Stimulated activated CD8-positive, alpha-beta memory T cell treated with anti-CD3 and anti-CD28 coated beads, Interleukin-7, amount 100 ng/mL, for 4 hours (primary cell): Measurements from ENCODE around the gene VDR.

Experiments used
- DNase-seq, 2 donors: peaks; one replicate each; pipeline ENCODE4 v3.0.0-alpha.2; 2020; ENCODE audit warnings: low read depth in 2 of 2

The VDR gene

DNA sequence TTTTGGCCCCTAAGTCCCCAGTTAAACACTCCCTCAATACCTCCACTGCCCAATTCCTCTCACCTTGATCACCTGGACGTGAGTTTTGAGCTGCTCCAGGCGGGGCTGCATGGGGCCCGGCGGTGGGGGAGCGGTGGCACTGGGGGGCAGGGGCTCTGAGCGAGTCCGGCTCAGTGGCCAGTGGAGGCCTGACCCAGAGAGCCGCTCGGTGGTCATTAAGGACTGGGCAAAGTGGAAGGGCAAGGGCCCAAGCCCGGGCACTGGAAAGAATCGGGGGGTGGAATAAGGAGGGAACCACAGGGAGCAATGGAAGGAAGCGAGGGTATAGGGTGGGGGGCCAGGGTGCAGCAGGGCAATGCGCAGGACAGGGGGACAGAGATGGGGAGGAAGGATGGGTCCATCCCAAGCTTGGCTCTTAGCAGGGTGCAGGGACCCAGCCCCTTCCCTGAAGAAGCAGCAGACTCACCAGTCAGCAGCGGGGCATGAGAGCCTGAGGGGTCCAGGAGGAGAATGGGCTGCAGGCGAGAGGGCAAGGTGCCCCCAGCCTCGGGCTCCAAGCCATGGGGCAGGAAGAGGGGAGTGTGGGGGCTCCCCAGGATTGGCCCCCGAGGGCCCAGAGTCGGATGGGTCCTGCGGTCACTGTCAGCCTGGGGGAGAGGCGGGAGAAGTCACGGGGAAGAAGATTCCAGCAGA is 109.5 kb downstream of the VDR start:
- no peak for DNase-seq

DNA sequence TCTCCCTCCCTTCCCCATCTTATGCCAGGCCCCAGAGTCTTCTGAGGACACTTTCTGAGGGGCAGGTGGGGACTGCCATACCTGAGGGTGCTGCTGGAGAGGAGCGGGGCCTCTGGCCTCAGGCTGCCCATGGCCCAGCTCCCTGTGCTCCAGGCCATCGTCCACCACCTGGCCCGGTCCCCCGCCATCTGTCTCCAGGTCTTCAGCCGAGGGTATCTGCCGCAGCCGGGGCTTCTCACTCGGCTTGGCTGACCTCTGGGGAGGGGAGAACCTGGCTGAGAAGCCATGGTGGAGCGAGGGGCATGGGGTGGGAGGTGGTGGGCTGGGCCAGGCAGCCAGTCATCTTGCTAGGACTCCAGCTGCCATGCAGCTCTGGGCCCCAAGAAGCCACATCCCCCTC is 110.1 kb downstream of the VDR start:
- no peak for DNase-seq

DNA sequence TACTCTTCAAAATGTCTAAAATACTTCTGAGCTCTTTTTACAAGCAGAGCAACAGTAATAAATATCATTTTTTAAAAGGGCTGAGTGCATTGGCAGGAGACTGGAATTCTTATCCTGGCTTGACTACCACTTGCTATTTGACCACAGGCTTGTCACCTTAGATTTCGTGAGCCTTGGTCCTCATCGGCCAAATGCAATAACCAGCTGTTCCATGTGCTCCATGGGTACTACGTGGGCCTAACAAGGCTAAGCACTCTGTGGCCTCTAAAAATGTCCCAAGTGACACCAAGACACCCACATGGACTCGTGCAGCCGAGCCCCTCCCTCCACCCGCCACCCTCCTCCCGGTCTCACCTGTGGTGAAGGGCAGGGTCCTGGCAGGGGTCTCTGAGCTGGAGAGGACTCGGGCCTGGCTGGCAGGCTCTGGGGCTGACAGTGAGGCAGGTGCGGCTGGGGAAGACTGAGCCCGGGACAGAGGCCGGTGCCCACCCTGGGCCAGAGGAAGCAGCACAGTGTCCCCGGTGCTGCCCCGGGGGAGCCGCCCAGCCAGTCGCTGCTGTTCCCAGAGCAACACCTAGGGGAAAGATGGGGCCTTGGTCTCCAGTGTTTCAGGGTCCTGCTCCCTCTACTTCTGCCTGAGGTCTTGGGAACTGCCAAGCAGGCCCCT is 111.6 kb downstream of the VDR start:
- no peak for DNase-seq

DNA sequence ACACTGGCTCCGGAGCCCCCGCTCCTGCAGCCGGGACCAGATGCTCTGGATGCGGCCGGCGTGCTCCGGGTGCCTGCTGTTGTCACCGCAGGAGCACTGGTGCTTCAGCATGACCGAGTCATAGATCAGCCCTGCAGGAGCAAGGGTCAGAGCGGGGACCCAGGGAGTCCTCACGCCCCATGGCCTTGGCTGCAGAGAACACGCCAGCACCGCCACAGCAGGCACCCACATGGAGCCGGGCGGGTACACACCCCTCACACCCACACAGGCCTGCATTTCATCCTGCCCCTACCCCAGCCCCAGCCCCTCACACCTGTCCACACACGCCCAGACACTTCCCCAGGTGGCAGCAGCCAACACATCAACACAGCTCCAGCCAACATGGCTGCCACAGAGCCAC is 112.9 kb downstream of the VDR start:
- no peak for DNase-seq
